WTC11 (cell line): ENCODE measurements around the gene CACNB1. TPM values are rescaled to one million over a fixed set of nuclear protein-coding genes. Genes with fewer than 3 reads are reported as not detected.

Source experiments
- ATAC-seq: fragments of 200-7000 bp; cut with Tn5 transposase; 2 replicates; pipeline ENCODE4 v1.10.0; 2021; ENCODE audit warnings: mild to moderate bottlenecking, moderate library complexity
- CTCF ChIA-PET: fragments of 300-600 bp; sonication (Branson Sonifier 250); formaldehyde crosslinking; loops from one replicate; lab custom pipeline; 2021; ENCODE audit warnings: antibody characterized with exemption; lab: Charles Lee
- POLR2A ChIA-PET: fragments of 350-600 bp; sonication (Branson Sonifier 250); formaldehyde crosslinking; loops from one replicate; lab custom pipeline; 2021; ENCODE audit warnings: antibody characterized with exemption; lab: Charles Lee
- DNase-seq: peaks from one replicate; pipeline ENCODE4 v3.0.0; 2021; ENCODE audit warnings: low spot score
- H3K27ac Mint-ChIP-seq: 2 replicates; pipeline ENCODE4 v1.8.0; 2021; ENCODE audit warnings: mixed read lengths
- H3K27me3 Mint-ChIP-seq: 2 replicates; pipeline ENCODE4 v1.8.0; 2021; ENCODE audit warnings: low read depth, mild to moderate bottlenecking, moderate library complexity, mixed read lengths
- H3K36me3 Mint-ChIP-seq: 2 replicates; pipeline ENCODE4 v1.8.0; 2021; ENCODE audit warnings: mixed read lengths
- H3K4me1 Mint-ChIP-seq: 2 replicates; pipeline ENCODE4 v1.8.0; 2022; ENCODE audit warnings: mixed read lengths
- H3K4me3 Mint-ChIP-seq: 2 replicates; pipeline ENCODE4 v1.8.0; 2021; ENCODE audit warnings: mild to moderate bottlenecking, moderate library complexity, mixed read lengths
- H3K9me3 Mint-ChIP-seq: 2 replicates; pipeline ENCODE4 v1.8.0; 2021; ENCODE audit warnings: mixed read lengths
- AR ChIP-seq: fragments of 250-450 bp; sonication (Bioruptor Pico); IDR thresholded peaks from 2 replicates; pipeline ENCODE4 v1.9.0; 2021; ENCODE audit warnings: mild to moderate bottlenecking
- ARID4B ChIP-seq: sonication (generic); formaldehyde crosslinking; IDR thresholded peaks from 2 replicates; pipeline ENCODE4 v1.8.0; 2023; ENCODE audit warnings: missing genetic modification reagents, mild to moderate bottlenecking, borderline replicate concordance
- CBFB ChIP-seq: sonication (generic); formaldehyde crosslinking; IDR thresholded peaks from 2 replicates; pipeline ENCODE4 v1.8.1; 2022; ENCODE audit warnings: mild to moderate bottlenecking, low read depth, missing genetic modification reagents
- CREB1 ChIP-seq: sonication (generic); formaldehyde crosslinking; IDR thresholded peaks from 2 replicates; pipeline ENCODE4 v1.8.0; 2023; ENCODE audit warnings: mild to moderate bottlenecking, missing genetic modification reagents
- ELF4 ChIP-seq: sonication (generic); formaldehyde crosslinking; IDR thresholded peaks from 2 replicates; pipeline ENCODE4 v1.8.1; 2022; ENCODE audit warnings: low read depth, mild to moderate bottlenecking, moderate library complexity, missing genetic modification reagents
- JAZF1 ChIP-seq: fragments of 250-450 bp; sonication (Bioruptor Pico); IDR thresholded peaks from 2 replicates; pipeline ENCODE4 v1.9.0; 2021; ENCODE audit warnings: moderate library complexity, mild to moderate bottlenecking, inconsistent platforms
- MAX ChIP-seq: sonication (generic); formaldehyde crosslinking; IDR thresholded peaks from 2 replicates; pipeline ENCODE4 v1.8.0; 2022; ENCODE audit warnings: mild to moderate bottlenecking, missing genetic modification reagents
- NFYB ChIP-seq: sonication (generic); formaldehyde crosslinking; conservative IDR thresholded peaks from 2 replicates; pipeline ENCODE4 v1.8.0; 2022; ENCODE audit warnings: low read depth, missing genetic modification reagents
- PRRX2 ChIP-seq: fragments of 250-450 bp; sonication (Bioruptor Pico); IDR thresholded peaks from 2 replicates; pipeline ENCODE4 v1.8.0; 2021; ENCODE audit warnings: mild to moderate bottlenecking
- SMAD4 ChIP-seq: sonication (generic); formaldehyde crosslinking; IDR thresholded peaks from 2 replicates; pipeline ENCODE4 v1.8.0; 2022; ENCODE audit warnings: mild to moderate bottlenecking, missing genetic modification reagents
- SP1 ChIP-seq: sonication (generic); formaldehyde crosslinking; conservative IDR thresholded peaks from 2 replicates; pipeline ENCODE4 v1.8.1; 2022; ENCODE audit warnings: missing genetic modification reagents
- STAT6 ChIP-seq: sonication (generic); formaldehyde crosslinking; conservative IDR thresholded peaks from 2 replicates; pipeline ENCODE4 v1.8.1; 2023; ENCODE audit warnings: mild to moderate bottlenecking, low read depth, missing genetic modification reagents, moderate library complexity
- USF1 ChIP-seq: sonication (generic); formaldehyde crosslinking; IDR thresholded peaks from 2 replicates; pipeline ENCODE4 v1.8.0; 2022; ENCODE audit warnings: mild to moderate bottlenecking, missing genetic modification reagents
- ZNF263 ChIP-seq: sonication (generic); formaldehyde crosslinking; IDR thresholded peaks from 2 replicates; pipeline ENCODE4 v1.8.1; 2022; ENCODE audit warnings: low read depth, mild to moderate bottlenecking, moderate library complexity, missing genetic modification reagents
- total RNA-seq: library from RNA; stranded (reverse); gene quantifications from 3 replicates; pipeline ENCODE4 v1.2.3, GENCODE V29; 2021

Gene CACNB1
- total RNA-seq, 1 experiment from 2014 or later, result 17.0 TPM

- no peaks in the 10 kb centered on the region for H3K4me1 Mint-ChIP-seq
- POLR2A ChIA-PET, result no interaction called here
- no peaks in the 10 kb centered on the region for H3K36me3 Mint-ChIP-seq
These were observed 71.0 kb downstream of the CACNB1 start for GRCh38 chr17:39126436-39126835.

GRCh38 chr17:39125143-39125875, 72.2 kb downstream of the CACNB1 start:
- Mint-ChIP-seq H3K27me3 (no peaks in the 10 kb centered on the region), H3K4me1 (no peaks in the 10 kb centered on the region)
- no peak for DNase-seq

More at GRCh38 chr17:39126436-39126835, 71.0 kb downstream of the CACNB1 start:
- DNase-seq (no peak), ATAC-seq (no peak)
- CTCF ChIA-PET, result interaction anchor here (1.3 to 1.6 kb wide), 3 partner anchors 18 to 48 kb away, joined by 3 to 5 read pairs (median 5); no protein-coding TSS in a partner anchor
- Mint-ChIP-seq H3K4me3 (no peak overlapping the region), H3K27ac (no peak overlapping the region), H3K27me3 (no peaks in the 10 kb centered on the region), H3K9me3 (no peaks in the 10 kb centered on the region)
- TF ChIP-seq NFYB (CRISPR knock-in tag), result no peak
- no peak for TF ChIP-seq SMAD4
- no peak for TF ChIP-seq CBFB (CRISPR knock-in tag)
- TF ChIP-seq STAT6, result no peak
- no peak for TF ChIP-seq ELF4 (CRISPR knock-in tag)
- no peak for TF ChIP-seq JAZF1 (CRISPR knock-in tag)

More at GRCh38 chr17:39125143-39125875, 72.2 kb downstream of the CACNB1 start:
- no peaks in the 10 kb centered on the region for H3K9me3 Mint-ChIP-seq
- POLR2A ChIA-PET, result no interaction called here
- no peak for ATAC-seq
- CTCF ChIA-PET, result interaction anchor here (0.7 to 2.8 kb wide), 3 partner anchors 49 to 142 kb away, joined by 3 to 8 read pairs (median 5); no protein-coding TSS in a partner anchor
- TF ChIP-seq CBFB (CRISPR knock-in tag) (no peak), CREB1 (CRISPR knock-in tag) (no peak), AR (no peak), ARID4B (CRISPR knock-in tag) (no peak), USF1 (CRISPR knock-in tag) (no peak), PRRX2 (CRISPR knock-in tag) (no peak), ZNF263 (no peak), SP1 (no peak), MAX (no peak)
- TF ChIP-seq, all 79 proteins: peak for 0
- Mint-ChIP-seq H3K36me3 (no peaks in the 10 kb centered on the region), H3K27ac (no peak overlapping the region), H3K4me3 (no peak overlapping the region)
